ENCODE results near the gene CCDC34.

CCDC34 gene

GRCh38 chr11:27315836-27316235, 47.2 kb downstream of the CCDC34 start:
- POLR2A ChIA-PET (ENCODE audit: low non-redundant PET): no interaction called here
- no peak overlapping the region for H3K27ac ChIP-seq
- DNase-seq (ENCODE audit: low spot score): no peak
- no peak for TF ChIP-seq CTCF (conservative IDR thresholded peaks at IDR 0.05; ENCODE audit: low read depth)
- CTCF ChIA-PET: no interaction called here

GRCh38 chr11:27313157-27313821, 49.7 kb downstream of the CCDC34 start:
- H3K27ac ChIP-seq: no peak overlapping the region
- POLR2A ChIA-PET (ENCODE audit: low non-redundant PET): no interaction called here
- no peak for TF ChIP-seq CTCF (conservative IDR thresholded peaks at IDR 0.05; ENCODE audit: low read depth)
- no peak for DNase-seq (ENCODE audit: low spot score)
- CTCF ChIA-PET: interaction anchor here (1.0 kb wide), 1 partner anchor 17 kb away, joined by 4 read pairs; no protein-coding TSS in a partner anchor

- POLR2A ChIA-PET (ENCODE audit: low non-redundant PET): no interaction called here
- CTCF ChIA-PET: interaction anchor here (0.5 to 0.9 kb wide), 2 partner anchors 16 to 456 kb away, joined by 3 read pairs; no protein-coding TSS in a partner anchor
- TF ChIP-seq CTCF (conservative IDR thresholded peaks at IDR 0.05; ENCODE audit: low read depth): no peak
- DNase-seq (ENCODE audit: low spot score): no peak
- no peak overlapping the region for H3K27ac ChIP-seq
Observed at GRCh38 chr11:27312110-27312509, 50.9 kb downstream of the CCDC34 start.

- ChIA-PET POLR2A (ENCODE audit: low non-redundant PET) (no interaction called here), CTCF (no interaction called here)
- H3K27ac ChIP-seq: no peak overlapping the region
- no peak for DNase-seq (ENCODE audit: low spot score)
- TF ChIP-seq CTCF (conservative IDR thresholded peaks at IDR 0.05; ENCODE audit: low read depth): no peak
Observed at GRCh38 chr11:27310707-27311106, 52.3 kb downstream of the CCDC34 start.

- no peak overlapping the region for H3K27ac ChIP-seq
- ChIA-PET POLR2A (ENCODE audit: low non-redundant PET) (no interaction called here), CTCF (no interaction called here)
- TF ChIP-seq CTCF (conservative IDR thresholded peaks at IDR 0.05; ENCODE audit: low read depth): no peak
- DNase-seq (ENCODE audit: low spot score): no peak
Observed at GRCh38 chr11:27310182-27310581, 52.8 kb downstream of the CCDC34 start.

GRCh38 chr11:27309046-27309445, 54.0 kb downstream of the CCDC34 start:
- ChIA-PET POLR2A (ENCODE audit: low non-redundant PET) (no interaction called here), CTCF (interaction anchor here (0.6 kb wide), 1 partner anchor 11 kb away, joined by 3 read pairs; no protein-coding TSS in a partner anchor)
- no peak for DNase-seq (ENCODE audit: low spot score)
- no peak for TF ChIP-seq CTCF (conservative IDR thresholded peaks at IDR 0.05; ENCODE audit: low read depth)
- no peak overlapping the region for H3K27ac ChIP-seq

Data from RWPE1 (cell line).